ENCODE data around the gene SHMT2.

Gene SHMT2

DNA sequence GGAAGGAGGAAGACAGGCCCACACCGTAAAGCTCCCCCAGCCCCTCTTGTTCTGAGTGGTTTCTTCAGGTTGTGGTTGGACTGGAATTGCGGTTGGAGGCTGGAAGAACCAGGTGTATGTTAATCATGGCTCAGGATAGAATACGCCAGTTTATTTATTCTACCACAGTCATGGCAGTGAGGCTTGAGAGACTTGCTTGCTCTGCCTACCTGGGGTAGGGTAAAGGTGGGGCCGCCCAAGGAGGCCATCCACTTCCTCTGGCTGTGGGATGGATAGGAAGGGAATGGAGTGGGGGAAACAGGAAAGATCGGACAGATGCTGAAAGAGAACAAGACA is 8.1 kb downstream of the SHMT2 start:
- no peak overlapping the region for H3K27ac ChIP-seq
- H3K27me3 ChIP-seq = peaks cover 79% of the 10 kb centered on the region
- TF ChIP-seq, protein P1, sequence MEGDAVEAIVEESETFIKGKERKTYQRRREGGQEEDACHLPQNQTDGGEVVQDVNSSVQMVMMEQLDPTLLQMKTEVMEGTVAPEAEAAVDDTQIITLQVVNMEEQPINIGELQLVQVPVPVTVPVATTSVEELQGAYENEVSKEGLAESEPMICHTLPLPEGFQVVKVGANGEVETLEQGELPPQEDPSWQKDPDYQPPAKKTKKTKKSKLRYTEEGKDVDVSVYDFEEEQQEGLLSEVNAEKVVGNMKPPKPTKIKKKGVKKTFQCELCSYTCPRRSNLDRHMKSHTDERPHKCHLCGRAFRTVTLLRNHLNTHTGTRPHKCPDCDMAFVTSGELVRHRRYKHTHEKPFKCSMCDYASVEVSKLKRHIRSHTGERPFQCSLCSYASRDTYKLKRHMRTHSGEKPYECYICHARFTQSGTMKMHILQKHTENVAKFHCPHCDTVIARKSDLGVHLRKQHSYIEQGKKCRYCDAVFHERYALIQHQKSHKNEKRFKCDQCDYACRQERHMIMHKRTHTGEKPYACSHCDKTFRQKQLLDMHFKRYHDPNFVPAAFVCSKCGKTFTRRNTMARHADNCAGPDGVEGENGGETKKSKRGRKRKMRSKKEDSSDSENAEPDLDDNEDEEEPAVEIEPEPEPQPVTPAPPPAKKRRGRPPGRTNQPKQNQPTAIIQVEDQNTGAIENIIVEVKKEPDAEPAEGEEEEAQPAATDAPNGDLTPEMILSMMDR (IDR thresholded peaks at IDR 0.05) = no peak
- H3K4me1 ChIP-seq (ENCODE audit: control insufficient read depth in 1 of 2, insufficient read depth in 1 of 2, low read depth in 1 of 2, low read length in 1 of 2) = peaks cover 41 to 54% of the 10 kb centered on the region in 2 experiments
- peaks cover 17% of the 10 kb centered on the region for H3K36me3 ChIP-seq
- no peak overlapping the region for H3K4me3 ChIP-seq (ENCODE audit: low read depth in 1 of 2, low read length in 1 of 2)
- no peaks in the 10 kb centered on the region for H3K9me3 ChIP-seq

DNA sequence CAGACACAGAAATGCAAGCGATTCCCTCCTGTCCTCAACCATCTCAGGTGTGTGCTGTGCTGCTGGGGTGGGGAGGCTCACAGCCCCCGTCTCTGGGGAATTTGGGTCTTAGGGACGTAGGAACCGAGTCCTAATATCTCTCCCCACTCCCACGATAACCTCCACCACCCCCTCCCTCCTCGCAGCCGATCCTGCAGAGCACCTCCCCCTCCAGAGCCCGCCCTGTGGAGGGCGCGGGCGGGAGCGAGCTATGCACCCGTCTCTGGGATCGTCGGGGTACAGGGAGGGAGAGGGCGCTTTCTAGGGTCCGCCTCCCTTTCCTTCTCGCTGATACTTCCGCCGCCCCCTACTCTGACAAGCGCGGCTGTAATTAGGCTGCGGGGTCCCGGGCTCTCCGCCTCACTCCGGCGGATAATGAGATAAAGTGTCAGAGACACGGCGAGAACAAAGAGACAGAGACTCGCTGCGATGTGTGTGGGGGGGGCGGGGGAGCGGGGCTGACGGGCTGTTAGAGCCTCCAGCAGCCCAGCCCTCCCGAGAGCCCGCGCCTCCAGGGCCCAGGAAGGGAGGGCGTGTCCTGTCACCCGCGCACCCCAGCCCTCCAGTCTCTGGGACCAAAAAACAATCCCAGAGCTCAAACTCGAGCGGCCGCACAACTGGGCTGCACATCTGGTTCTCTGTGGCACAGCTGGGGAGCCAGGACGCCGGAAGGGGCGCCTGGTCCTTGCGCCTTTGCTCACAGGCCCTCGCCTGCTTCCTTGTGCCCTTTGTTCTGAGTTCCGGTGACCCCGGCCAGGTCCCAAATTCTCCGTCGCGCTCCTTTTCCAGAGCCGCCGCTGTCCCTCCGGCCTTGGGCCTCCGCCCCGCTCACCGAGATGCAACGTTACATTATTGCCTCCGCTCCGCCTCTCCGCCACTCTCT is 8.7 kb downstream of the SHMT2 start:
- peaks cover 47 to 60% of the 10 kb centered on the region in 2 experiments for H3K4me1 ChIP-seq (ENCODE audit: control insufficient read depth in 1 of 2, insufficient read depth in 1 of 2, low read depth in 1 of 2, low read length in 1 of 2)
- H3K9me3 ChIP-seq = no peaks in the 10 kb centered on the region
- peaks cover 11% of the 10 kb centered on the region for H3K36me3 ChIP-seq
- peak overlapping the region; percentile 54 to 65 for H3K4me3 ChIP-seq (ENCODE audit: low read depth in 1 of 2, low read length in 1 of 2)
- TF ChIP-seq, protein P1 (IDR thresholded peaks at IDR 0.05) = no peak
- H3K27me3 ChIP-seq = peaks cover 86% of the 10 kb centered on the region
- no peak overlapping the region for H3K27ac ChIP-seq

DNA sequence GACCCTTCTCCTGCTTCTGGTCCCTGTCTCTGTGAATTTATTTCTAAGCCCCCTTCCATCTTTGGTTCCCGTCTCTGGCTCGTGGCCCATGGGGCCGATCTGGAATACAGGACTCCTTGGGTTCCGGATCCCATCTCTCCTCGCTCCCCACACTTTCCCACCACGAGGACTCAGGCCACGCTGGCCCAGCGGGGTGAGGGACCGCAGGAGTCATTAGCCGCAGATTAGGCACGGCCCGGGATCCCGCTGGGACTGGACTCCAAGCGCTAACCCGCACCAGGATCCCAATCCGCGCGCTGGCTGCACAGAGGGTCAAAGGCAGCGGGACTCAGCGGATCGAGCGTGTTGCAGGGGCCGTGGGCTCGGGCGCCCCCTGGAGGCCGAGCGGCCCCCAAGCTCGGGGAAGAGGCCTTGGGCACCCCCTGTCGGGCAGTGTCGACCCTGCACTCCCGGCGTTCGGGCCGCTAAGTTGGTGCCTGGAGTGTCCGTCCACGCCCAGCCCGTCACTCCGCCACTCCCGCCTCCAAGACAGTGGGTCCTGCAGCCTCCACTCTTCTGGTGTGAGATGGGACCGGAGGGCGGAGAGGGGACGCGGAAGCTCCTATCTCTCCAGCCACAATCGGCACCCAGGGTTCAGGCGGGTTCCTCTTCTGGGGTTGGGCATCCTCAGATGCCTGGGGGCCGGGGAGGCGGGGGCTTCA is 9.5 kb downstream of the SHMT2 start:
- Histone ChIP-seq H3K36me3 (peaks cover 2% of the 10 kb centered on the region), H3K4me3 (ENCODE audit: low read depth in 1 of 2, low read length in 1 of 2) (peak overlapping the region; percentile 54 to 65), H3K9me3 (no peaks in the 10 kb centered on the region), H3K27ac (peak overlapping the region; percentile 8), H3K27me3 (peaks cover 94% of the 10 kb centered on the region), H3K4me1 (ENCODE audit: control insufficient read depth in 1 of 2, insufficient read depth in 1 of 2, low read depth in 1 of 2, low read length in 1 of 2) (peaks cover 53 to 68% of the 10 kb centered on the region in 2 experiments)
- TF ChIP-seq, protein P1 (IDR thresholded peaks at IDR 0.05) = peak; percentile 99

DNA sequence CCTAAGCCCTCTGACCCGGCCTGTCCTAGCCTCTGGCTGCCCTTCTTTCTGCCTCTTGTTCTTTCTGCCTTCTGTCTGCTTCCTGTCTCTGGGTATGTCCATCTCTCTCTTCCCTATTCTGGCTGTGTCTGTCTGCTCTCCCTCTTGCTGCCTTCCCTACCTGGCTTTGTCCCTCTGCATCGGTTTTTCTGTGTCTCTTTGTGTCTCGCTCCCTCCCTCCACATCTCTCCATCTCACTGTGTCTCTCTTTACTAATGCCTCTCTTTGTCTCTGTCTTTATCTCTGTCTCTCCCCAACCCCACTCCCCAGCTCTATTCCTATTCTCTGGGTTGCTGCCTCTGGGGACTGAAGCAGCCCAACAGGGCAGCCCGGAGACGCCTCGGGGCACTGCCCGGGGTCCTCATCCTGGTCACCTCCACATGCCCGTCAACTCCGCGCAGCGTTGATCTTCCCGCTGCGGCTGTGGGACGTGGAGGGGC is 10.1 kb downstream of the SHMT2 start:
- H3K4me1 ChIP-seq (ENCODE audit: control insufficient read depth in 1 of 2, insufficient read depth in 1 of 2, low read depth in 1 of 2, low read length in 1 of 2) = peaks cover 53 to 69% of the 10 kb centered on the region in 2 experiments
- no peak overlapping the region for H3K27ac ChIP-seq
- H3K27me3 ChIP-seq = peaks cover 100% of the 10 kb centered on the region
- H3K36me3 ChIP-seq = no peaks in the 10 kb centered on the region
- TF ChIP-seq, protein P1 (IDR thresholded peaks at IDR 0.05) = no peak
- no peaks in the 10 kb centered on the region for H3K9me3 ChIP-seq
- peak overlapping the region; percentile 54 to 66 for H3K4me3 ChIP-seq (ENCODE audit: low read depth in 1 of 2, low read length in 1 of 2)

DNA sequence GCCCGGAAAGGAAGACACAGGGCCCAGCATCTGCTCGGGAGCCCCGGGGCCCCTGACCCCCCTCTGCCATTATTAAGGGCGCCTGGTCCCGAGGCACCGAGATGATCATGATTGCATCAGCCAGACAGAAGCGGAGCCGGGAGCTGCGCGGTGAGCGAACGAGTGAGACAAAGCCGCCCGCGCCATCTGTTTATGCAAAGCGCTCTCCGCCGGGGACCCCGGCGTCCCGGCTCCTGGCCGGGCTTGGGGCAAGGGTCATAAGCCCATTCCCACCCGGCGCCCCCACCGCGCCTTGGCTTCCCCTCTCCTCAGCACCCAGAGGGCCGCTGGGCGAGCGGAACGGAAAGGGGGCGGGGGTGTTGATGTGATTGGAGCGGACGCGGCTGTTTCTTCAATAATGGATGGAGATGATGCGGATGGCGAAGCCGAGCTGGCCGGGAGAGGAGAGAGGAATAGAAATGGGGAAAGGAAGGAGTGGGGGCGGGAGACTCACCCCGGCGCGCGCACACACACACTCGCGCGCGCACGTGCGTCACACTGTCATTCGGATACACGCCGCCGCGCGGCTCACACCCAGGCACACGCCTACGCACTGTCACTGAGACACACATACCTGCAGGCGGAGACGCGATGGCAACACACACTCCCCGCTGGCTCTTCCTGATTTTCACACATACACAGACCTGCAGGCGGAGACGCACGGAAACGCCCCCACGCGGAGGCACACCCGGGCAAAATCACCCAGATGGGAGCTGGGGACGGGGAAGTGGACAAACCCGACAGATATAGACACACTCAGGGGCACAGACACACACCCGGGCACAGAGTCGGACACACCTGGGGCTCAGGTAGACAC is 10.8 kb downstream of the SHMT2 start:
- Histone ChIP-seq H3K4me1 (ENCODE audit: control insufficient read depth in 1 of 2, insufficient read depth in 1 of 2, low read depth in 1 of 2, low read length in 1 of 2) (peaks cover 53 to 69% of the 10 kb centered on the region in 2 experiments), H3K9me3 (no peaks in the 10 kb centered on the region), H3K27ac (no peak overlapping the region), H3K36me3 (no peaks in the 10 kb centered on the region), H3K4me3 (ENCODE audit: low read depth in 1 of 2, low read length in 1 of 2) (peak overlapping the region; percentile 54 to 66), H3K27me3 (peaks cover 96% of the 10 kb centered on the region)
- TF ChIP-seq, protein P1 (IDR thresholded peaks at IDR 0.05) = peak; percentile 30
